ENCODE measurements around the gene GUCY2D. TPM values are rescaled to one million over a fixed set of nuclear protein-coding genes. Genes with fewer than 3 reads are reported as not detected.
"Not testable (repeated sequence)": the region's sequence is repeated elsewhere in the genome, so short reads cannot be mapped to it uniquely, and the experiment has no call there.

The GUCY2D gene
- total RNA-seq, 1 donor from 2014 or later: under 0.01 TPM

DNA sequence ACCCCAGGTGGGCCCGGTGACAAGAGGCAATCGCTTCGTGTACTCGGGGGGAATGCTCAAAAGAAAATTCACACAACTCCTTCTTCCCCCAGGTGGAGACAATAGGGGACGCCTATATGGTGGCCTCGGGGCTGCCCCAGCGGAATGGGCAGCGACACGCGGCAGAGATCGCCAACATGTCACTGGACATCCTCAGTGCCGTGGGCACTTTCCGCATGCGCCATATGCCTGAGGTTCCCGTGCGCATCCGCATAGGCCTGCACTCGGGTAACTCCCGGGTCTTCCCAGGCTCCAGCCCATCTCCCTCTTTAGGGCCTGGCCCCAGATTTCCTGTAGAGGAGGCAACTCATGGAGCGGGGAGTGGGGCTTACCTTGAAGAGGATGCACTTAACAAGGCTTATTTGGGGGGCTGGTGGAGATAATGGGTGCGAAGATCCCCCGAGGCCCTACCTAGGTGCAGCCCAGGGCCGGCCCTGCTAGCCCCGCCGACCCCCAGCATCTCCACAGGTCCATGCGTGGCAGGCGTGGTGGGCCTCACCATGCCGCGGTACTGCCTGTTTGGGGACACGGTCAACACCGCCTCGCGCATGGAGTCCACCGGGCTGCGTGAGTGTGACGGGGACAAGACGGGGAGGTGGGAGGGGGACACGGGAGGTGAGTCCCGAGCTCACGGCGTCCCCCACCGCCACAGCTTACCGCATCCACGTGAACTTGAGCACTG lies 13.0 kb downstream of the GUCY2D start:
- no peak for DNase-seq (ENCODE audit: low spot score in 2 of 2)
- FAIRE-seq: no peak

DNA sequence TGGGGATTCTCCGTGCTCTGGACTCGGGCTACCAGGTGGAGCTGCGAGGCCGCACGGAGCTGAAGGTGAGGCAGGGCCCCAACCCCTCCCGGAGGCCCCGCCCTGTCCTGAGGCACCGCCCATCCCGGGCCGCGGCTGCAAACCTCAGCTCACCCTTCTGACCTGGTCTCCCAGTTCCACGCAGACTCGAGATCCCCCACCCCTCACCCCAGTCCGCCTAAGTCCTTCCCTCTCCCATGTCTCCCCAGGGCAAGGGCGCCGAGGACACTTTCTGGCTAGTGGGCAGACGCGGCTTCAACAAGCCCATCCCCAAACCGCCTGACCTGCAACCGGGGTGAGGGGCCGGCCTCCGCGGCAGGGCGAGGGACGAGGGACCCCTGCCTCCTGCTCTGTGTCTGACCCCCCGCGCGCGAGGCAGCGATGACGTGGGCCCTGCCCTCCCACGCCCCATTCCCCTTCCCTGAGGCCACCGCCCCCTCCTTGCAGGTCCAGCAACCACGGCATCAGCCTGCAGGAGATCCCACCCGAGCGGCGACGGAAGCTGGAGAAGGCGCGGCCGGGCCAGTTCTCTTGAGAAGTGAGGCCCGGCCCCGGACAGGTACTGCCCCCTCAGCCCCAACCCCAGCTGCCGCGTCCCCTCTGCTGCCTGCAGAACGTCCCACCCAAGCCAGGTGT lies 13.7 kb downstream of the GUCY2D start:
- peak in 1 of 2 donors; percentile 42 for DNase-seq (ENCODE audit: low spot score in 2 of 2)
- no peak for FAIRE-seq

DNA sequence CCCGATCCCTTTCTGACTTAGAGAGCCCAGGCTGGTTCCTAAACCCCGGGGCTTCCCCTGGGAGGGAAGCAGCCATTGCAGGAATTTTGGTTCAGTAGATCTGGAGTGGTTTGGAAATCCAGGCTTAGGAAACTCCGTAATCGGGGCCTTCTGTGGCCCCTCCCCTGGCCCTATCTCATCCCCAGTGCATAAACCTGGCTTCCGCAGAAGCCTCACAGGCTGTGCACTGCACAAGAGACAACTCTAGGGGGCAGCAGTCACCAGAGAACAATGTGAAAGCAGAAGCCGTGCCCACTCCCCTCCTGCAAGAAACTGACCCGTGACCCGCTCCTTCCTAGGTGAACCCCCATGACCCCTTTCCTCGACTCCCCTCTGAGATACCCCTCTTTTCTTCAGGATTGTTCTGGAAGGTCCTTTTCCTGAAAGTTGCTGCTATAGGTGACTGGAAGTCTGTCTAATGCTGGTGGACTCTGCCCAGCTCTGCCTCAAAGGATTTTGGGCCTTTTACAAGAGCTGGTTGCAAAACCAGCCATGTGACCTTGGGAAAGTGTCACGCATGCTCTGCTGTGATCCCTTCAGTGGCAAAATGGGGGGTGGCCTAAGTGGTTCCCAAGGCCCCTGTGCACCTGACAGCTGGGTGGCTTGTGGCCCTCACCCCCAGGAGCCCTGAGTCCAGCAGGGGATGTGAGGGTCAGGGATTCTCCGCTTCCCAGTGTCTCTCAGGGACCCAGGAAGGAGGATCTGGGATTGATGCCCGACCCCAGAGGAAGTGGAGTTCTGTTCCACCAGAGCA lies 14.4 kb downstream of the GUCY2D start:
- peak in 1 of 2 donors; percentile 45 for DNase-seq (ENCODE audit: low spot score in 2 of 2)
- FAIRE-seq: no peak

DNA sequence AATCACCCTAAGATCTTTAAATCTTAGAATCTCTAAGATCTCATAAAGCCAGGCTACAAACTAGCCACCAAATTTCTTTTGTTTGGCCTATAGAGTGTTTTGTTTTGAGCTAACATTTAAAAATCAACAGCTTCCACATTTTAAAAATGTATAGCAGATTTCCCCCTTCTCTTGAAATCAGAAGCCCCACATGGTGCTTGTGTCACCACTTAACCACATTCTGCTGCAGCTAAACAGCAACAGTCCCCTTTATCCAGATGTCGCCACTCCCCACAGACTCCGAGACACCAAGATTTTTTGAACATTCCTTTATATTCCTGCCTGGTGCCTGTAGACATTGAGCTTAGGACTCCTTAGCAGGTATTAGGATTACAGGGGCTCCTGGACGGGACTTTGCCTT lies 16.0 kb downstream of the GUCY2D start:
- no peak for DNase-seq (ENCODE audit: low spot score in 2 of 2)
- no peak for FAIRE-seq

DNA sequence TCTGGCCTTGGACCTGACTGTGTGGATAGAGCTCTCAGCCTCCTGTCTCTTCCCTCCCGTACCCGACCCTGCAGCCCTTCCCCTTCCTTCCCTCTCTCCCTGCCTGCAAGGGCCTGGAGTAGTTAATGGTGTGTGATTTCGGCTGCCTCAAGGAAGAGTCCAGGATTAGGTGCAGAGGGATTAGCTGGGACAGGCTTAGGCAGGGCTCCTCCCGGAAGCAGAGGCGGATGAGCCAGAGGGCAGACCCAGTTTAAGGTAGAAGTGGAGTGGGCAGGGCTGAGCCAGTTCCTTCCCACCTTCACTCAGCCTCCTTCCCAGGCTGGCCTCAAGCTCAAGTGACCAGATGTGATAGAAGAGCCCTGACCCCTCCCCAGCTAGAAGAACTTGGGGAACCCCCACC lies 16.8 kb downstream of the GUCY2D start:
- FAIRE-seq (no peak), DNase-seq (ENCODE audit: low spot score in 2 of 2) (no peak)

DNA sequence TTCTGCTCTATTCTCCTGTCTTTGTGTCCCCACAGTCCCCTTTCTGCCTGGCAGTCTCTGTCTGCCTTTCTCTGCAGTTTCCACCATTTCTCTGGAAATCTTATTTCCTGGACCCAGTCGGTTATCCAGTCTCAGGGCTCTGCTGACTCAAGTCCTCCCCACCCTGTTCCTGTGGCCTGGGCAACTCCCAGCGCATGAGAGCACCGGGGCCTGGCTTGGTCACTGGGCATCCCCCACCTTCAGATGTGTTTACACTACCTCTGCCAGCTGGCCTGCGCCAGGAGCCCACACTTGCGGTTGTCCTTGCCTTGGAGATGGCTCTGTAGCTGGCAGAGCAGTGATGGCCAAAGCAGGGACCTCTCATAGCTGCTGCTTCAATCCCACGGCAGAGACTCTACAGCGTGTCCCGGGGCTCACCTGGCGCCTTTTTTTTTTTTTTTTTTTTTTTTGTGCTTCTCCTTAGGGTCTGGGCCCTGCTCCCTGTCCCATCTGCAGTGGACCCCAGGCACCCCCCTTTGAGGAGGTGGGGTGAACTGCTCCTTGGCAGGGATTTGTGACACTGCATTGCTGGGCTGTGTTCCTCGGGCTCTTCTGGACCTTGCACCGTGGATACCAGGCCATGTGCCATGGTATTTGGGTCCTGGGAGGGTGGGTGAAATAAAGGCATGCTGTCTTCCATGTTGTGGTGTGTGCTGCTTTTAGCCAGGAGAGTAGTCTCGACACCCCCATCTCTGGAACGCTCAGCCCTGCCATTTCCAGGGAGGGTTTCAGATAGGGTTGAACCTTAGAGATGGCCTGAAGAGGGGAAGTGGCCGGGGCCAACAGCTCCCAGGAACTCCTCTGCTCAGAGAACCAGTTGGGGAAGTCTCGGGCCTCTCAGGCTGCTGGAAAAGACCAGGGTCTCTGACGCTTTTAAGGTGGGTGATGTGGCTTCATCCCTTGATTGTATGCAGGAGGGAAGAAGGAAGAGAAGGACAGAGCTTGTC lies 17.5 kb downstream of the GUCY2D start:
- no peak for FAIRE-seq
- DNase-seq (ENCODE audit: low spot score in 2 of 2): no peak

DNA sequence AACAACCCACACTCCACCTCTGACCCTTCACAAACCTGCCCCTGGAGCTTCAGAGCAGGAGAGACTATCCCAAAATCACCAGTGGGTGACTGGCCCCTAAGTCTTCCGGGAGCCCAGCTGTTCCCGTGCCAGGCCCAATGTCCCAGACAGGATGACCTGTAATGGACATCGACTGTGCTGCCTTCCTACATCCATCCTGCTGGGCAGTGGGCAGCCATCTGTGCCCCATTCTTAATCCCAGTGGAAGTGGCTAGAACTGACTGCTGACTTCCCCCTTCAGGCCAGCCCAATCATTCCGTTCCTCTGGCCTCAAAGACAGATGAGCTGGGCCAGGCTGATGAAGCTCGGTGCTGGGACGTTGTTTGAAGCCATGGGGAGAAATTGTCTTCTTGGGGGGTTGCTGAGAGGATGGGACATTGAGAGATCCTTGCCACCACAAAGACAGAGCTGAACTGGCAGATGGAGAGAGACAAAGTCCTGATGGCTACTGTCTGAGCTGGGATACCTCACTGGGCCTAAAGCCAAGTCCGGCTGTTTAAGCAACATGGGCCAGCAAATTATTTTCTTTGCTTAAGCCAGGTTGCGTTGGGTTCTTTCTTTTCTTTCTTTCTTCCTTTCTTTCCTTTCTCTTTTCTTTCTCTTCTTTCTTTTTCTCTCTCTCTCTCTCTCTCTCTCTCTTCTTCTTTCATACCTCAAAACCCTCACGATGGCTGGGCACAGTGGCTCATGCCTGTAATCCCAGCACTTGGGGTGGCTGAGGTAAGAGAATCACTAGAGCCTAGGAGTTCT lies 18.6 kb downstream of the GUCY2D start:
- no peak for FAIRE-seq

DNA sequence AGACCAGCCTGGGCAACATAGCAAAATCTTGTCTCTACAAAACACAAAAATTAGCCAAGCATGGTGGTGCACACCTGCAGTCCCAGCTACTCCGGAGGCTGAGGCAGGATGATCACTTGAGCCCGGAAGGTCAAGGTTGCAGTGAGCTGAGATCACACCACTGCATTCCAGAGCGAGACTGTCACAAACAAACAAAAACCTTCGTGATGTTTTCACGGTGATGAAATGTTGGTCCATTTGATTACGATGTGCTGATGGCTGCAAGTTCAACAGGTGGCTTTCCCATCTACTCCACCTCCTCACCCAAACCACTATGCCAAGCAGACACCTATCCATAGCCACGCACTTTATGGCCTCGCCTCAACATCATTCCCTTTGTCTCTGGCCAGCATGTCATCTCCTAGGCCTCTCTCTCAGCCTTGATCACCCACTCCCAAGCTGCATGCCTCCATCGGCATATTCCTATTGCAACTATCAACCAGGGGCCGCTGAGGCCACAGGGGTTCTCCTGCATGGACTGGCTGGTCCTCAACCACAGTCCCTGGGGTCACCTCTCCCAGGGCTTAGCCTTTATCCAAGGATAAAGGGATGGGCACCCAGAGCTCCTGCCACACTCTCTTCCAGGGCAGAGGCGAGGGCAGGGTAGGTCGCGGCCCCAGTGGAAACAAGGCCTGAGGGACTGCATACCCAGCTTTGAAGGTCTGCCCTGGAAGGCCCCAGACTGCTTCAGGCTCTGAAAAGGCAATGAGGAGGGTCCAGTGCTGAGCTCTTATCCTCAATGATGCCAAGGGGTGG lies 19.3 kb downstream of the GUCY2D start:
- FAIRE-seq: no peak

More for the DNA sequence above, 18.6 kb downstream of the GUCY2D start:
- DNase-seq (ENCODE audit: low spot score in 2 of 2): no peak

DNA sequence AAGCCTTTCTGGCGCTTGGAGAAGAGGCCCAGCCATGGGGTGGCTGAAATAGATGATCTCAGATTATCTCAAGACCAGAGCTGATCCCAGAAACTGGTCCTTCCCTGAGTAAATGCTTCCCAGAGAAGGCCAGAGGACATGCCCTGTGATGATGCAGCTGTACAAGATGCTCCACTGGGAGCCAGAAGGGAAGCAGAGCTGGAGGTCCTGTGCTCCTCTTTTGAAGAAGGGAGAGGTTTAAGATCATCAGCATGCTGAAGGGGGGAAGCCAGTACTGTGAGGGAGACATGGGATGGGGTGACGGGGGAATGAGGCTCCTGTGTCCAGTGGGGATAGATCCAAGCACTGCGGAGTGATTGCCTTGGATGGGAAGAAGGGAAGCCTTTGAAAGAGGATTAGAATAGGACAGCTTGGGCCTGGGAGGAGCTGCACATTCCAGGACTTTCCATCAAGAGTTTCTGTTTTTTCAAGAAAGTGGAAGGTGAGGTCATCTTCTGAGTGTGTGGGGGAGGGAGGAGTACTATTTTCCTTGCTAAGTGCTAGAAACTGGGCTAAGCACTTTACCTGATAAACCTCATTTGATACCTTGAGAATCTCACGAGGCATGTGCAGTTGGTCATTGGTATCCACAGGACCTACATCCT lies 20.1 kb downstream of the GUCY2D start:
- DNase-seq (ENCODE audit: low spot score in 2 of 2) (no peak), FAIRE-seq (no peak)

More for the DNA sequence above, 19.3 kb downstream of the GUCY2D start:
- DNase-seq (ENCODE audit: low spot score in 2 of 2): no peak

DNA sequence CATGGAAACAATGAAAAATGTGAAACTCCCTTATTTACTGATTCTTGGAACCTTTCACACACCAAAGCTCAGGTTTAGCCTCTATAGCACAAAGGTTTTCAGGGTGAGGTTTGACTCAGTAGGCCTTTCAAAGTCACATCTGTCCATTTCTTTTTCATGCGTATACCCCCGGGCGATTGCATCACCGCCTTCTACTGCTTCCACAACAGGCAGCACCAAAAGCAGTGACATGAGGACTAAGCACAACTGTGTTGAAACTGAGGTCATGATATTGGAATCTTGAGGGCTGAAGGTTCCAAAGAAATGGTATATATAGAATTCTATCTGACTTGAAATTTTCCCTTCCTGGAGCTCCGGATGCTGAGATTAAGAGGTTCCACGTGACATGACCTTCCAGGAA lies 21.7 kb downstream of the GUCY2D start:
- not testable (repeated sequence) for FAIRE-seq

DNA sequence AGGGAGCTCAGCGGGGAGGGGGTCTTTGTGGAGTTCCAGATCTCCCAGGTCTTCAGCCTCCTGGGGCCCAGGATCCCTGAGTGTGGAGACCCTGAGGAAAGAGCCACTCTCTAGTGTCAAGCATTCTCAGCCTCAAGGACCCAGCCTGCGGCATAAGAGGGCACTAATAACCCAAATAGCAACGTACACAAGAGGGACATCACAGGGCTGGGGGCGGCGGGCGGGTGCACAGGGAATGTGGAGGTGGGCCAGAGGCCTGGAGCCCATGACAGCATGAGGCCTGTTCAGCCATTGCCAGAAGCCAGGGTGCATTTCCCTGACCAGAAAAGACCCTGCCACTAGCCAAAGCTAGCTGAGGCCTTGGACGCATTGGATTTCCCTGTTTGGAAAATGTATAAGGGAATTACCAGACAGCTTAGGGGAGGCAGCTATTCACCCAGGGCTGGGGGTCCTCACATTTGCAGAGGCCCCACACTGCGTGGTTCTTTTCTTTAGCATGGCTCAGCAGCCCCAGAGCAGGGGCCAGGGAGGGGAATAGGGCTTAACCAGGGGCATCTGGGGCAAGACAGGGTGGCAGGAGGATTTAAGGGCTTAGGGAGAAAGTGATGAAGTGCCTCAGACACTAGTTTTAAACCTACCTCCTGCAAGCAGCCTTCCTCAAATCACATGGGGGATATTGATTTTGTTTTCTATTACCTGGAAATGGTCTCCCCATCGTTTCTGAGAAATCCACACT lies 22.9 kb downstream of the GUCY2D start:
- no peak for DNase-seq (ENCODE audit: low spot score in 2 of 2)
- FAIRE-seq: no peak

More for the DNA sequence above, 21.7 kb downstream of the GUCY2D start:
- DNase-seq (ENCODE audit: low spot score in 2 of 2): not testable (repeated sequence)

DNA sequence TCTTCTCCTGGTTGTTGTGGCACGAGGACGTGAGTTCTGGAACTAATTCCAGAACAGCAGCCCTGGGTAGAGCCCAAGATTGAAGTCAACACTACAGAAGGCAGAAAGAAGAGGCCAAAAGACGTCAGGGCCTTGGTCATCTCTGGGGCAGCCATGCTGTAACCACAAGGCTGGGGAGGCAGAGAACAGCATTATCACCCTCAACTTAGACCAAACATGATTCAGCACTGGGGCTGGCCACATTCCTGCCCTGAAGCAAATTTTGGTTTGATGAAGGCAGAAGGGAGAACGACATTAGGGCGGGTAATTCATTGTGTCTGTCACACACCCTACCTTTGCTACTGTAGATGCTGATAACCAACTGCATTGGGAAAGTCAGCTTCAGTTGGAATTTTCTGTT lies 26.7 kb downstream of the GUCY2D start:
- no peak for DNase-seq (ENCODE audit: low spot score in 2 of 2)
- no peak for FAIRE-seq

DNA sequence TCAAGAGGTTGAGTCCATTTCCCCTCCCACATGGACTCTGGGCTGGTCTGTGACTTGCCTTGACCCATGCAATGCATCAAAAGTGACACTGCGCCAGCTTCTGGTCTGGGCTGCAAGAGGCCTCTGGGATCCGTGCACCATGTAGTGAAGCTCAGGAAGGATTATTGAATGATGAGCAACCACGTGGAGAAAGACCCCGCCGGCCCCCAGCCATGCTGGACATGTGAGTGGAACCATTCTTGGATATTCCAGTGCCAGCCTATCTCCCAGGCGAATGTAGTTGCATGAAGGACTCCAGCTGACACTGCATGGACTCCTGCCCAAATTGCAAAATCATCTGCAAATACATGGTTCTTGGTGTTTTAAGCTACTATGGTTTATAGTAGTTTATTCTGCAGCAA lies 28.8 kb downstream of the GUCY2D start:
- FAIRE-seq: no peak
- no peak for DNase-seq (ENCODE audit: low spot score in 2 of 2)

DNA sequence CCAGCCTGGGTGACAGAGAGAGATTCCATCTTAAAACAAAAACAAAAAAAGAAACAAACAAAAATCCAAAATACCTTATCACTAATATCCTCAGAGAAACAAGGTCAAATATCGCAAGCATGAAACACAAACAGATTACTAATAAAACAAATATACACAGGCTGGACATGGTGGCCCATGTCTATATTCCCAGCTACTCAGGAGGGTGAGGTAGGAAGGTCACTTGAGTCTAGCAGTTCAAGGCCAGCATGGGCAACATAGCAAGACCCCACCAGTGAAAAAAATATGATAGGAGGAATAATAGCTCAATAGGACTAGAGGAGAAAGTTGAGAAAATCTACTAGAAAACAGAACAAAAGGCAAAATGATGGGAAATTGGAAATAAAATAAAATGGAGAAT lies 29.5 kb downstream of the GUCY2D start:
- DNase-seq (ENCODE audit: low spot score in 2 of 2): no peak
- no peak for FAIRE-seq

DNA sequence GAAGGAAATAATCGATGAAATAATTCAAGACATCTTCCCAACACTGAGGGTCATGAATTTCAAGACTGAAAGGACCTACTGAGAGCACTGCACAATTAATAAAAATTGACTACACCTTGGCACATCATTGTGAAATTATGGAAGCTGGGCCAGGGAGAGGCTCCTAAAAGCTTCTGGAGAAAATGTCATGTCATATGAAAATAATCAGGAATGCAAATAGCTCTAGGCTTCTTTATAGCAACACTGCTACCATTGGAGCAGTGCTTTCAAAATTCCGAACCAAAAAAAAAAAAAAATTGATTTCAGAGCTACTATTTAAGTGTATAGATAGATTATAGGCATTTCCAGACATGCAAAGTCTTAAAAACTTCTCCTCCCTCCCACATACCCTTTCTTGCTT lies 30.0 kb downstream of the GUCY2D start:
- no peak for DNase-seq (ENCODE audit: low spot score in 2 of 2)
- no peak for FAIRE-seq

DNA sequence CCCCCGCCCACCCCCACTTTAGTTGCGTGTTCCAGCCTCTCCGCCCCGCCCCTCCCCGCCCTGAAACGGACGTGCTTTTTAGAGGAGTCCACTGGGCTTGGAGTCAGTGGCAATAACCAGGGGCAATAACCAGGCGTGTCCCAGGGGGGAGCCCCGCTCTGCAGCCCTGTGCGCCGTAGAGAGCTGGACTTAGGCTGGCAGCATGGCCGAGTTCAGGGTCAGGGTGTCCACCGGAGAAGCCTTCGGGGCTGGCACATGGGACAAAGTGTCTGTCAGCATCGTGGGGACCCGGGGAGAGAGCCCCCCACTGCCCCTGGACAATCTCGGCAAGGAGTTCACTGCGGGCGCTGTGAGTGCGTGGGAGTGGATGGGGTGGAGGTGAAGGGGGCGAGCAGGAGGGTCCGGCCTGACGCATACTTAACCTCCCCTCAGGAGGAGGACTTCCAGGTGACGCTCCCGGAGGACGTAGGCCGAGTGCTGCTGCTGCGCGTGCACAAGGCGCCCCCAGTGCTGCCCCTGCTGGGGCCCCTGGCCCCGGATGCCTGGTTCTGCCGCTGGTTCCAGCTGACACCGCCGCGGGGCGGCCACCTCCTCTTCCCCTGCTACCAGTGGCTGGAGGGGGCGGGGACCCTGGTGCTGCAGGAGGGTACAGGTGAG lies 36.7 kb downstream of the GUCY2D start, which contains the start of gene ALOX15B:
TSS of gene ALOX15B (plus strand) at position 106 of the 657 bp plus-strand sequence. CDS start at position 203, 97 bp downstream.
- FAIRE-seq: no peak
- no peak for DNase-seq (ENCODE audit: low spot score in 2 of 2)

Measured in frontal cortex (tissue), 4 donors.